Measurements from ENCODE around the gene PTTG2.

- TF ChIP-seq CTCF (conservative IDR thresholded peaks at IDR 0.05 in 1 of 2, IDR thresholded peaks at IDR 0.05 in 1 of 2; ENCODE audit: extremely low read depth in 1 of 2, insufficient read depth in 1 of 2, low read depth in 1 of 2, low read length in 2 of 2) (no peak), EZH2 (IDR thresholded peaks at IDR 0.05; ENCODE audit: borderline replicate concordance, low read length) (no peak)
Measured at GRCh38 chr4:37976991-37977470, 16.8 kb downstream of the PTTG2 start.

Measured in mammary epithelial cell (primary cell).